Measurements from ENCODE around the gene SUCLG2.

DNA sequence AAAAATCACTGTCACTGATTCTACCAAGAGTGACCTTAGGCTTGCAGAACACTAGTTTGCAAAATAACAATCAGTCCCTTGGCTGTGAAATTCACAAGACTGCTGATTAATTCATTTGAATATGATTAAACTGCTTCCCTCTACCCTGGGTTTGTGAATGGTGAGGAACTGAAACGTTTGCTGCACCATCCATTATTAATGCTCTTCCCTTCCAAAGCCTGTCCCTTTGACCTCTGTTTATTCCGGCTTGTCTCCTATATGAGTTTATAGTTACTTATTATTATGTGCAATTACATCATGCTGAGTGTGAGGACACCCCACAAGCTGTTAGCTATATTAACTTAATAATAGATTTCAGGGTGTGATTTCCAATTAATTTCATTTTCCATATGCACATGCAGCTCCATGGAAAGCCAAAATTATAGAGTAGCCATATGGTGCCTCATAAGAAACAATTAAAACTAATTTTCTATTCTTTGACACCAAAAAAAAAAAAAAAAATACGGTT lies 96.5 kb downstream of the SUCLG2 start:
- no peak for TF ChIP-seq EZH2phosphoT487 (IDR thresholded peaks at IDR 0.05; ENCODE audit: borderline replicate concordance, low read depth, low read length)
- TF ChIP-seq, protein P1, sequence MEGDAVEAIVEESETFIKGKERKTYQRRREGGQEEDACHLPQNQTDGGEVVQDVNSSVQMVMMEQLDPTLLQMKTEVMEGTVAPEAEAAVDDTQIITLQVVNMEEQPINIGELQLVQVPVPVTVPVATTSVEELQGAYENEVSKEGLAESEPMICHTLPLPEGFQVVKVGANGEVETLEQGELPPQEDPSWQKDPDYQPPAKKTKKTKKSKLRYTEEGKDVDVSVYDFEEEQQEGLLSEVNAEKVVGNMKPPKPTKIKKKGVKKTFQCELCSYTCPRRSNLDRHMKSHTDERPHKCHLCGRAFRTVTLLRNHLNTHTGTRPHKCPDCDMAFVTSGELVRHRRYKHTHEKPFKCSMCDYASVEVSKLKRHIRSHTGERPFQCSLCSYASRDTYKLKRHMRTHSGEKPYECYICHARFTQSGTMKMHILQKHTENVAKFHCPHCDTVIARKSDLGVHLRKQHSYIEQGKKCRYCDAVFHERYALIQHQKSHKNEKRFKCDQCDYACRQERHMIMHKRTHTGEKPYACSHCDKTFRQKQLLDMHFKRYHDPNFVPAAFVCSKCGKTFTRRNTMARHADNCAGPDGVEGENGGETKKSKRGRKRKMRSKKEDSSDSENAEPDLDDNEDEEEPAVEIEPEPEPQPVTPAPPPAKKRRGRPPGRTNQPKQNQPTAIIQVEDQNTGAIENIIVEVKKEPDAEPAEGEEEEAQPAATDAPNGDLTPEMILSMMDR (conservative IDR thresholded peaks at IDR 0.05; ENCODE audit: low read length): no peak

Data from OCI-LY7 (cell line).